ENCODE measurements around the gene ZNF32.
A peak's percentile ranks its signal among the peaks of the same experiment; 100 is the strongest.
"Not testable (repeated sequence)": the region's sequence is repeated elsewhere in the genome, so short reads cannot be mapped to it uniquely, and the experiment has no call there.

The ZNF32 gene

GRCh38 chr10:43658227-43658626 lies 9.5 kb upstream of the ZNF32 start:
- no peak for DNase-seq (ENCODE audit: low read depth, low spot score)
- Histone ChIP-seq H3K27ac (no peak overlapping the region), H3K9ac (ENCODE audit: insufficient read length) (no peak overlapping the region), H3K9me3 (ENCODE audit: low read depth, low read length) (no peaks in the 10 kb centered on the region), H3K4me3 (no peak overlapping the region), H3K36me3 (ENCODE audit: insufficient read depth, low read length) (no peaks in the 10 kb centered on the region)
- no peak for TF ChIP-seq FOXP2 (optimal IDR thresholded peaks at IDR 0.05; ENCODE audit: control extremely low read depth, extremely low read length, insufficient read depth)
- no peak for TF ChIP-seq POLR2AphosphoS5 (IDR thresholded peaks at IDR 0.05; ENCODE audit: borderline replicate concordance, low read depth, low read length)
- TF ChIP-seq EZH2 (IDR thresholded peaks at IDR 0.05), result no peak

- Histone ChIP-seq H3K27ac (no peak overlapping the region), H3K9ac (ENCODE audit: insufficient read length) (no peak overlapping the region), H3K36me3 (ENCODE audit: insufficient read depth, low read length) (no peaks in the 10 kb centered on the region), H3K4me3 (no peak overlapping the region), H3K9me3 (ENCODE audit: low read depth, low read length) (no peaks in the 10 kb centered on the region)
- no peak for TF ChIP-seq EZH2 (IDR thresholded peaks at IDR 0.05)
- no peak for TF ChIP-seq FOXP2 (optimal IDR thresholded peaks at IDR 0.05; ENCODE audit: control extremely low read depth, extremely low read length, insufficient read depth)
- no peak for TF ChIP-seq POLR2AphosphoS5 (IDR thresholded peaks at IDR 0.05; ENCODE audit: borderline replicate concordance, low read depth, low read length)
- no peak for DNase-seq (ENCODE audit: low read depth, low spot score)
Measured at GRCh38 chr10:43655311-43655710, 6.6 kb upstream of the ZNF32 start.

- no peak for TF ChIP-seq FOXP2 (optimal IDR thresholded peaks at IDR 0.05; ENCODE audit: control extremely low read depth, extremely low read length, insufficient read depth)
- TF ChIP-seq POLR2AphosphoS5 (IDR thresholded peaks at IDR 0.05; ENCODE audit: borderline replicate concordance, low read depth, low read length), result no peak
- TF ChIP-seq EZH2 (IDR thresholded peaks at IDR 0.05), result no peak
- no peaks in the 10 kb centered on the region for H3K9me3 ChIP-seq (ENCODE audit: low read depth, low read length)
- no peaks in the 10 kb centered on the region for H3K36me3 ChIP-seq (ENCODE audit: insufficient read depth, low read length)
- no peak overlapping the region for H3K9ac ChIP-seq (ENCODE audit: insufficient read length)
- no peak overlapping the region for H3K27ac ChIP-seq
- DNase-seq (ENCODE audit: low read depth, low spot score), result no peak
- H3K4me3 ChIP-seq, result no peak overlapping the region
Measured at GRCh38 chr10:43653746-43654145, 5.1 kb upstream of the ZNF32 start.

GRCh38 chr10:43649185-43649523 lies 473 bp upstream of the ZNF32 start:
- TF ChIP-seq POLR2AphosphoS5 (IDR thresholded peaks at IDR 0.05; ENCODE audit: borderline replicate concordance, low read depth, low read length), result no peak
- TF ChIP-seq FOXP2 (optimal IDR thresholded peaks at IDR 0.05; ENCODE audit: control extremely low read depth, extremely low read length, insufficient read depth), result no peak
- no peak for DNase-seq (ENCODE audit: low read depth, low spot score)
- Histone ChIP-seq H3K4me3 (peak overlapping the region; percentile 79), H3K36me3 (ENCODE audit: insufficient read depth, low read length) (peaks cover 29% of the 10 kb centered on the region), H3K9ac (ENCODE audit: insufficient read length) (peak overlapping the region; percentile 66), H3K9me3 (ENCODE audit: low read depth, low read length) (peaks cover 2% of the 10 kb centered on the region; the same call in 1 of the 2 replicates), H3K27ac (no peak overlapping the region)

- DNase-seq (ENCODE audit: low read depth, low spot score), result no peak
- peaks cover 2% of the 10 kb centered on the region; the same call in 1 of the 2 replicates for H3K9me3 ChIP-seq (ENCODE audit: low read depth, low read length)
- no peak overlapping the region for H3K27ac ChIP-seq
- peak overlapping the region; percentile 86 for H3K9ac ChIP-seq (ENCODE audit: insufficient read length)
- peaks cover 40% of the 10 kb centered on the region for H3K36me3 ChIP-seq (ENCODE audit: insufficient read depth, low read length)
- H3K4me3 ChIP-seq, result peak overlapping the region; percentile 79
- TF ChIP-seq EZH2 (IDR thresholded peaks at IDR 0.05), result no peak
- no peak for TF ChIP-seq FOXP2 (optimal IDR thresholded peaks at IDR 0.05; ENCODE audit: control extremely low read depth, extremely low read length, insufficient read depth)
- TF ChIP-seq POLR2AphosphoS5 (IDR thresholded peaks at IDR 0.05; ENCODE audit: borderline replicate concordance, low read depth, low read length), result no peak
Measured at GRCh38 chr10:43648095-43648397, 635 bp downstream of the ZNF32 start.

GRCh38 chr10:43647576-43647975 lies 1.1 kb downstream of the ZNF32 start:
- Histone ChIP-seq H3K4me3 (peak overlapping the region; percentile 79), H3K9ac (ENCODE audit: insufficient read length) (no peak overlapping the region)

GRCh38 chr10:43645866-43646265 lies 2.8 kb downstream of the ZNF32 start:
- DNase-seq (ENCODE audit: low read depth, low spot score), result no peak
- Histone ChIP-seq H3K36me3 (ENCODE audit: insufficient read depth, low read length) (peaks cover 42% of the 10 kb centered on the region), H3K9me3 (ENCODE audit: low read depth, low read length) (peaks cover 2% of the 10 kb centered on the region; the same call in 1 of the 2 replicates), H3K4me3 (no peak overlapping the region), H3K9ac (ENCODE audit: insufficient read length) (no peak overlapping the region), H3K27ac (no peak overlapping the region)
- TF ChIP-seq FOXP2 (optimal IDR thresholded peaks at IDR 0.05; ENCODE audit: control extremely low read depth, extremely low read length, insufficient read depth), result no peak
- no peak for TF ChIP-seq EZH2 (IDR thresholded peaks at IDR 0.05)
- no peak for TF ChIP-seq POLR2AphosphoS5 (IDR thresholded peaks at IDR 0.05; ENCODE audit: borderline replicate concordance, low read depth, low read length)

More at GRCh38 chr10:43647576-43647975, 1.1 kb downstream of the ZNF32 start:
- peaks cover 2% of the 10 kb centered on the region; the same call in 1 of the 2 replicates for H3K9me3 ChIP-seq (ENCODE audit: low read depth, low read length)
- TF ChIP-seq FOXP2 (optimal IDR thresholded peaks at IDR 0.05; ENCODE audit: control extremely low read depth, extremely low read length, insufficient read depth), result no peak
- no peak for TF ChIP-seq POLR2AphosphoS5 (IDR thresholded peaks at IDR 0.05; ENCODE audit: borderline replicate concordance, low read depth, low read length)
- no peak for TF ChIP-seq EZH2 (IDR thresholded peaks at IDR 0.05)
- peaks cover 42% of the 10 kb centered on the region for H3K36me3 ChIP-seq (ENCODE audit: insufficient read depth, low read length)
- DNase-seq (ENCODE audit: low read depth, low spot score), result no peak
- H3K27ac ChIP-seq, result no peak overlapping the region

- H3K27ac ChIP-seq, result no peak overlapping the region
- no peak for DNase-seq (ENCODE audit: low read depth, low spot score)
- peaks cover 2% of the 10 kb centered on the region; the same call in 1 of the 2 replicates for H3K9me3 ChIP-seq (ENCODE audit: low read depth, low read length)
- TF ChIP-seq EZH2 (IDR thresholded peaks at IDR 0.05) (no peak), POLR2AphosphoS5 (IDR thresholded peaks at IDR 0.05; ENCODE audit: borderline replicate concordance, low read depth, low read length) (no peak), FOXP2 (optimal IDR thresholded peaks at IDR 0.05; ENCODE audit: control extremely low read depth, extremely low read length, insufficient read depth) (no peak)
- peaks cover 42% of the 10 kb centered on the region for H3K36me3 ChIP-seq (ENCODE audit: insufficient read depth, low read length)
- no peak overlapping the region for H3K9ac ChIP-seq (ENCODE audit: insufficient read length)
- H3K4me3 ChIP-seq, result no peak overlapping the region
Measured at GRCh38 chr10:43644252-43644651, 4.4 kb downstream of the ZNF32 start.

- no peak for DNase-seq (ENCODE audit: low read depth, low spot score)
- H3K36me3 ChIP-seq (ENCODE audit: insufficient read depth, low read length), result peaks cover 27% of the 10 kb centered on the region
- TF ChIP-seq POLR2AphosphoS5 (IDR thresholded peaks at IDR 0.05; ENCODE audit: borderline replicate concordance, low read depth, low read length) (no peak), FOXP2 (optimal IDR thresholded peaks at IDR 0.05; ENCODE audit: control extremely low read depth, extremely low read length, insufficient read depth) (no peak), EZH2 (IDR thresholded peaks at IDR 0.05) (no peak)
- no peak overlapping the region for H3K27ac ChIP-seq
- H3K9ac ChIP-seq (ENCODE audit: insufficient read length), result no peak overlapping the region
- H3K9me3 ChIP-seq (ENCODE audit: low read depth, low read length), result peaks cover 2% of the 10 kb centered on the region; the same call in 1 of the 2 replicates
- no peak overlapping the region for H3K4me3 ChIP-seq
Measured at GRCh38 chr10:43640603-43641002, 8.1 kb downstream of the ZNF32 start.

GRCh38 chr10:43635816-43636215 lies 12.9 kb downstream of the ZNF32 start:
- DNase-seq (ENCODE audit: low read depth, low spot score); H3K4me3 ChIP-seq; H3K9me3 ChIP-seq (ENCODE audit: low read depth, low read length); H3K36me3 ChIP-seq (ENCODE audit: insufficient read depth, low read length); H3K9ac ChIP-seq (ENCODE audit: insufficient read length); H3K27ac ChIP-seq: not testable (repeated sequence)
